ENCODE data around the gene USP49. TPM values are rescaled to one million over a fixed set of nuclear protein-coding genes. Genes with fewer than 3 reads are reported as not detected.

The USP49 gene
- total and polyA plus RNA-seq, 10 of the 15 experiments (the other 5 are each of a cell fraction or from before 2014, with no cell fraction given): 1.0 to 7.7 (median 4.3) TPM

GRCh38 chr6:41927253-41927652 lies 32.1 kb upstream of the USP49 start:
- no peak for FAIRE-seq
- TF ChIP-seq PAX5 (IDR thresholded peaks at IDR 0.05; ENCODE audit: borderline replicate concordance, low read depth, low read length) (no peak), TBL1XR1 (IDR thresholded peaks at IDR 0.05; ENCODE audit: low read depth, low read length) (no peak), ZNF274 (IDR thresholded peaks at IDR 0.05; ENCODE audit: insufficient read depth, insufficient read length) (no peak), ZNF24 (IDR thresholded peaks at IDR 0.05) (no peak), TARDBP (IDR thresholded peaks at IDR 0.05; ENCODE audit: borderline replicate concordance) (no peak), SIN3A (IDR thresholded peaks at IDR 0.05; ENCODE audit: low read depth, low read length) (no peak)
- ATAC-seq: no peak
- WGBS (ENCODE audit: insufficient coverage, insufficient replicate concordance, low lambda C conversion rate, missing lambda C conversion rate): 87% methylated on average over 6 of the region's 6 CpGs
- no peak overlapping the region for H3K4me2 ChIP-seq (ENCODE audit: control insufficient read depth, insufficient read depth)
- no peaks in the 10 kb centered on the region for H4K20me1 ChIP-seq (ENCODE audit: control insufficient read depth, insufficient read depth)
- no peak overlapping the region for H3K4me3 ChIP-seq
- no peak overlapping the region for H3K9ac ChIP-seq (ENCODE audit: control insufficient read depth, insufficient read depth, low read length)
- H2AFZ ChIP-seq (ENCODE audit: control insufficient read depth, low read depth, low read length): no peak overlapping the region
- H3K4me1 ChIP-seq (ENCODE audit: control insufficient read depth, insufficient read depth, low read length): no peaks in the 10 kb centered on the region
- intact Hi-C loops (cut with micrococcal nuclease; ENCODE audit: unreplicated experiment): no loop called here
- ChIA-PET POLR2A (interaction anchor here (0.7 kb wide), 1 partner anchor 241 kb away, joined by 3 read pairs; no protein-coding TSS in a partner anchor), CTCF (interaction anchor here (0.6 to 8.3 kb wide), 5 partner anchors 9 to 118 kb away, joined by 3 to 137 read pairs (median 4); partner anchors contain the start of gene CCND3), RAD21 (ENCODE audit: unreplicated experiment) (interaction anchor here (1.2 kb wide), 1 partner anchor 9 kb away, joined by 4 read pairs; no protein-coding TSS in a partner anchor), SMC1A (ENCODE audit: uncharacterized antibody, unreplicated experiment) (interaction anchor here (2.3 kb wide), 1 partner anchor 22 kb away, joined by 6 read pairs; no protein-coding TSS in a partner anchor)
- H3K9me3 ChIP-seq (replicated peaks; ENCODE audit: control insufficient read depth, insufficient read depth, low read length): no peaks in the 10 kb centered on the region
- BruUV-seq (replicated peaks): no TSS peak
- no peak overlapping the region for H3K27ac ChIP-seq (ENCODE audit: control insufficient read depth, insufficient read depth)
- H3K27me3 ChIP-seq (replicated peaks in 1 of 2; ENCODE audit: control insufficient read depth in 2 of 2, insufficient read depth in 2 of 2, low read length in 1 of 2): no peaks in the 10 kb centered on the region
- H3K79me2 ChIP-seq (ENCODE audit: control insufficient read depth, insufficient read depth, low read length): peaks cover 33% of the 10 kb centered on the region
- in situ Hi-C loops (cut with MboI): no loop called here
- peaks cover 26 to 32% of the 10 kb centered on the region in 2 experiments for H3K36me3 ChIP-seq (ENCODE audit: control insufficient read depth in 2 of 2, insufficient read depth in 2 of 2, low read length in 1 of 2)
- DNase-seq (ENCODE audit: low read depth, low spot score): no peak

DNA sequence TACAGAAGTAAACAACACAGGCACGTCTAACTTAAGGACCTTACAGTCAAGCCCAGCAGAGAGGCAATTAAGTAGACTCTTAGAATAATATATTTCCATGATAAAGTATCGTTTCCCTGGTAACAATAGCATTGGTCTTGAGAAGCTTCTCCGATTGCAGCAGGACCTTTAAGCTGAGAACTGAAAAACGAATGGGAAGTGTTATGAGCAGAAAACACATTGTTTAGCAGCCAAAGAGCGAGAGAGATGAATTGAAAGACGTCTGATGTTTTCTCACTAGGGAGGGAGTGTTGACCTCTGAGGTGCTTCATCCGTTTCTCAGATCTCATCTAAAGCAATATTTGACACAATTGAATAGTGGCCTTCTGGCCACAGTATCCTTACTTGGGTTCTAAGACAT lies 27.0 kb upstream of the USP49 start:
- in situ Hi-C loops (cut with MboI): no loop called here
- peak overlapping the region; percentile 67 for H3K4me3 ChIP-seq
- H3K27ac ChIP-seq (ENCODE audit: control insufficient read depth, insufficient read depth): peak overlapping the region; percentile 95
- H3K79me2 ChIP-seq (ENCODE audit: control insufficient read depth, insufficient read depth, low read length): peaks cover 49% of the 10 kb centered on the region
- no peaks in the 10 kb centered on the region for H4K20me1 ChIP-seq (ENCODE audit: control insufficient read depth, insufficient read depth)
- ATAC-seq (no peak), FAIRE-seq (peak; percentile 23), DNase-seq (ENCODE audit: low read depth, low spot score) (no peak)
- no peaks in the 10 kb centered on the region for H3K9me3 ChIP-seq (replicated peaks; ENCODE audit: control insufficient read depth, insufficient read depth, low read length)
- peak overlapping the region; percentile 83 for H3K9ac ChIP-seq (ENCODE audit: control insufficient read depth, insufficient read depth, low read length)
- BruUV-seq (replicated peaks): no TSS peak
- ChIA-PET CTCF (interaction anchor here (0.6 to 8.3 kb wide), 14 partner anchors 14 to 642 kb away, joined by 3 to 137 read pairs (median 5); partner anchors contain the start of genes CCND3, MRPS10, TAF8 and TOMM6), RAD21 (ENCODE audit: unreplicated experiment) (interaction anchor here (1.4 to 2.8 kb wide), 7 partner anchors 14 to 135 kb away, joined by 7 to 23 read pairs (median 16); partner anchors contain the start of genes TAF8 and TOMM6), SMC1A (ENCODE audit: uncharacterized antibody, unreplicated experiment) (interaction anchor here (1.0 to 2.7 kb wide), 7 partner anchors 8 to 144 kb away, joined by 3 to 23 read pairs (median 5); no protein-coding TSS in a partner anchor), POLR2A (interaction anchor here (0.5 to 2.5 kb wide), 7 partner anchors 9 to 136 kb away, joined by 3 to 9 read pairs (median 3); no protein-coding TSS in a partner anchor)
- H2AFZ ChIP-seq (ENCODE audit: control insufficient read depth, low read depth, low read length): no peak overlapping the region
- H3K4me1 ChIP-seq (ENCODE audit: control insufficient read depth, insufficient read depth, low read length): peaks cover 4% of the 10 kb centered on the region; the same call in 1 of the 2 replicates
- peaks cover 0 to 2% of the 10 kb centered on the region in 2 experiments; a peak in 1 of 4 replicates for H3K36me3 ChIP-seq (ENCODE audit: control insufficient read depth in 2 of 2, insufficient read depth in 2 of 2, low read length in 1 of 2)
- no peaks in the 10 kb centered on the region for H3K27me3 ChIP-seq (replicated peaks in 1 of 2; ENCODE audit: control insufficient read depth in 2 of 2, insufficient read depth in 2 of 2, low read length in 1 of 2)
- 0% methylated on average over 7 of the region's 7 CpGs for WGBS (ENCODE audit: insufficient coverage, insufficient replicate concordance, low lambda C conversion rate, missing lambda C conversion rate)
- intact Hi-C loops (cut with micrococcal nuclease; ENCODE audit: unreplicated experiment): loop anchor here (5.0 kb wide), 2 partner anchors 75 to 135 kb away; partner anchors contain the start of gene TOMM6
- H3K4me2 ChIP-seq (ENCODE audit: control insufficient read depth, insufficient read depth): peak overlapping the region; percentile 78
- no peak for TF ChIP-seq FOXK2 (IDR thresholded peaks at IDR 0.05)
- no peak for TF ChIP-seq ZNF622 (IDR thresholded peaks at IDR 0.05)
- TF ChIP-seq ETV6 (conservative IDR thresholded peaks at IDR 0.05 in 1 of 2, IDR thresholded peaks at IDR 0.05 in 1 of 2; ENCODE audit: borderline replicate concordance in 1 of 2, low read depth in 1 of 2): no peak
- no peak for TF ChIP-seq NFXL1 (IDR thresholded peaks at IDR 0.05; ENCODE audit: borderline replicate concordance)
- no peak for TF ChIP-seq SIN3A (IDR thresholded peaks at IDR 0.05; ENCODE audit: low read depth, low read length)
- no peak for TF ChIP-seq RCOR1 (conservative IDR thresholded peaks at IDR 0.05; ENCODE audit: low read depth, low read length)
- TF ChIP-seq, protein P1, sequence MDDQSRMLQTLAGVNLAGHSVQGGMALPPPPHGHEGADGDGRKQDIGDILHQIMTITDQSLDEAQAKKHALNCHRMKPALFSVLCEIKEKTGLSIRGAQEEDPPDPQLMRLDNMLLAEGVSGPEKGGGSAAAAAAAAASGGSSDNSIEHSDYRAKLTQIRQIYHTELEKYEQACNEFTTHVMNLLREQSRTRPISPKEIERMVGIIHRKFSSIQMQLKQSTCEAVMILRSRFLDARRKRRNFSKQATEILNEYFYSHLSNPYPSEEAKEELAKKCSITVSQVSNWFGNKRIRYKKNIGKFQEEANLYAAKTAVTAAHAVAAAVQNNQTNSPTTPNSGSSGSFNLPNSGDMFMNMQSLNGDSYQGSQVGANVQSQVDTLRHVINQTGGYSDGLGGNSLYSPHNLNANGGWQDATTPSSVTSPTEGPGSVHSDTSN (IDR thresholded peaks at IDR 0.05; ENCODE audit: insufficient replicate concordance, low read depth, low read length): no peak
- TF ChIP-seq POLR2A (IDR thresholded peaks at IDR 0.05; ENCODE audit: low read depth, low read length): no peak
- no peak for TF ChIP-seq IKZF1 (conservative IDR thresholded peaks at IDR 0.05)
- no peak for TF ChIP-seq MYB (IDR thresholded peaks at IDR 0.05; ENCODE audit: borderline replicate concordance, low read depth, low read length)

Measured in GM12878 (cell line).